GM10847 (cell line): ENCODE results near the gene HLTF.

Experiments used
- POLR2A ChIP-seq: IDR thresholded peaks from 2 replicates; pipeline ENCODE4 v1.6.1; 2011; ENCODE audit not compliant: insufficient read length; ENCODE audit errors: extremely low read depth

Gene HLTF

GRCh38 chr3:148990236-148990635 is 96.1 kb downstream of the HLTF start:
- no peak for TF ChIP-seq POLR2A

DNA sequence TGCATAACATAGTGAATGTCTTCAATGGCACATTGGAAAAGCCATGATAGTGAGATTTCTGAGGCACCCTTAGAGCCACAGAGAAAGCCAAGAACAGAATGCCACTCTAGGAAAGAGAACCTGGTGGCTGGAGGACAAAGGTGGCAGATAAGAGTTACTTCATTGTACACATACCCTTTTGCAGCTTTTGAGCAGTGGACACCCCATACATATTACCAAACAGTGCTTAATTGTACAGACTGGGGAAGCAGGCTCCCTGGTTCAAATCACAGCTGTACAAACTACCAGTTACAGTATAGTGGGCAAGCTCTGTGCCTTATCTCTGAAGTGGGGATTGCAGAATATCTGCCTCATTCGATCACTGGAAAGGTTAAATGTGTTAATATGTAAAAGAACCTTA is 105.1 kb downstream of the HLTF start:
- no peak for TF ChIP-seq POLR2A
